Thymus (tissue), 11 donors: ENCODE data around the gene TTC21B. TPM values are rescaled to one million over a fixed set of nuclear protein-coding genes. Genes with fewer than 3 reads are reported as not detected.

Experiments used
- DNase-seq, 9 donors: peaks; one replicate each; pipeline ENCODE4 v3.0.0-alpha.2; 2013; ENCODE audit warnings: low spot score in 9 of 9, low read depth in 6 of 9, missing footprints in 1 of 9
- H3K27ac ChIP-seq, 2 donors: one replicate each; pipeline ENCODE4 v1.5.1; 2013; ENCODE audit warnings: control low read depth in 1 of 2, low read depth in 1 of 2, low read length in 1 of 2, mild to moderate bottlenecking in 1 of 2, moderate library complexity in 1 of 2
- H3K27me3 ChIP-seq, 2 donors: one replicate each; pipeline ENCODE4 v1.5.1; 2013; ENCODE audit warnings: low read length in 1 of 2; ENCODE audit not compliant: control insufficient read depth in 2 of 2, insufficient read depth in 1 of 2
- H3K36me3 ChIP-seq, 2 donors: one replicate each; pipeline ENCODE4 v1.5.1; 2013; ENCODE audit warnings: low read length in 1 of 2, mild to moderate bottlenecking in 1 of 2, moderate library complexity in 1 of 2; ENCODE audit not compliant: control insufficient read depth in 2 of 2, insufficient read depth in 2 of 2
- H3K4me1 ChIP-seq, 2 donors: one replicate each; pipeline ENCODE4 v1.5.1; 2013; ENCODE audit warnings: low read length in 2 of 2; ENCODE audit not compliant: control insufficient read depth in 2 of 2, insufficient read depth in 2 of 2
- H3K4me3 ChIP-seq, 2 donors: one replicate each; pipeline ENCODE4 v1.5.1; 2013; ENCODE audit warnings: low read length in 2 of 2, control low read depth in 1 of 2, mild to moderate bottlenecking in 1 of 2
- H3K9me3 ChIP-seq, 2 donors: one replicate each; pipeline ENCODE4 v1.5.1; 2013; ENCODE audit warnings: low read length in 1 of 2, mild to moderate bottlenecking in 1 of 2; ENCODE audit not compliant: control insufficient read depth in 2 of 2, insufficient read depth in 1 of 2
- WGBS: extraction: QIAGEN DNeasy Blood & Tissue Kit; methylation state at CpG from one replicate; pipeline ENCODE4 v1.1.7; 2013; 5-methylcytosine and 5-hydroxymethylcytosine counted together
- polyA plus RNA-seq: library from polyadenylated mRNA; stranded (reverse); fragments of 200-250 nt; gene quantifications from one replicate; pipeline ENCODE4 v1.2.3, GENCODE V29; 2013
- total RNA-seq: library from RNA; stranded (reverse); fragments of 120-200 nt; gene quantifications from one replicate; pipeline ENCODE4 v1.2.4, GENCODE V29; 2013
- donor health status: healthy.

Gene TTC21B
- total and polyA plus RNA-seq, 2 donors = 10.3 to 19.5 TPM

DNA sequence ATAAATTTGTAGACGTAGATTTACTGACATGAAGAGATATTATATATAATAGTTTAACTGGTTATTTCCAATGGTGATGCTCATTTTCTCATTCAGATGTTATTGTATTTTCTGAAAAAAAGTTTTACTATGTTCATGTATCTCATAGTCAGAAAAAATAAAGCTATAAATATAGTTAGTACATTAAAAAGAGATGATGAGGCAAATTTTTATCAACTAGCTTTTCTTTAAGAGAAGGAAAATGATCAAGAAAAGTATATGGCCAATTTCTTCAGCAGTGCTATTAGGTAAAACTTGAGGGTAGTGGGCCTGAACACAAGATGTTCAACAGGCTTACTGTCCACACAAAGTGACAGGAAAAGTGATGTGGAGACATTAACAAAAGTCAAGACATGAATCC, 11.7 kb downstream of the TTC21B start:
- WGBS = 100% methylated on average over 1 of the region's 1 CpG
- no peak for DNase-seq
- Histone ChIP-seq H3K4me1 (no peaks in the 10 kb centered on the region), H3K4me3 (no peak overlapping the region), H3K36me3 (peaks cover 13 to 51% of the 10 kb centered on the region in 2 donors), H3K9me3 (no peaks in the 10 kb centered on the region), H3K27me3 (no peaks in the 10 kb centered on the region), H3K27ac (no peak overlapping the region)

DNA sequence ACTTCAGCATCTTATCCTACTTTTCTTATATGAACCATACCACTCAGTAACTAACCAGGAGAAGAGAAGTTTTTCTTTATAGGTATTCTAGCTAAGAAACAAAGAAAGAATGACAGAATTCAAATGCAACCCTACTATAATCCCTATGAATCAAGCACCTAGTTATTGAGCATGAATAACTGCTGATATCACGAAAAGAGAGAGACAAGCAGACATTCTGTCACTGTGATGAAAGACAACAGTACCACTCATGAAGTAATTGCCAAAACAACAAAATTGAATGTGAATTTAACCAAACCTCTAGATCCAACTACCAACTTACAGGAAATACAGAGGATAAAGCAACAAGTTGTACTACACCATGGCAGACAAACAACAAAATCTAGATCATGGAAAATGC, 15.3 kb downstream of the TTC21B start:
- Histone ChIP-seq H3K9me3 (no peaks in the 10 kb centered on the region), H3K27ac (no peak overlapping the region), H3K36me3 (peaks cover 17 to 59% of the 10 kb centered on the region in 2 donors), H3K4me1 (no peaks in the 10 kb centered on the region), H3K27me3 (no peaks in the 10 kb centered on the region), H3K4me3 (no peak overlapping the region)
- 94% methylated on average over 1 of the region's 1 CpG for WGBS
- no peak for DNase-seq

DNA sequence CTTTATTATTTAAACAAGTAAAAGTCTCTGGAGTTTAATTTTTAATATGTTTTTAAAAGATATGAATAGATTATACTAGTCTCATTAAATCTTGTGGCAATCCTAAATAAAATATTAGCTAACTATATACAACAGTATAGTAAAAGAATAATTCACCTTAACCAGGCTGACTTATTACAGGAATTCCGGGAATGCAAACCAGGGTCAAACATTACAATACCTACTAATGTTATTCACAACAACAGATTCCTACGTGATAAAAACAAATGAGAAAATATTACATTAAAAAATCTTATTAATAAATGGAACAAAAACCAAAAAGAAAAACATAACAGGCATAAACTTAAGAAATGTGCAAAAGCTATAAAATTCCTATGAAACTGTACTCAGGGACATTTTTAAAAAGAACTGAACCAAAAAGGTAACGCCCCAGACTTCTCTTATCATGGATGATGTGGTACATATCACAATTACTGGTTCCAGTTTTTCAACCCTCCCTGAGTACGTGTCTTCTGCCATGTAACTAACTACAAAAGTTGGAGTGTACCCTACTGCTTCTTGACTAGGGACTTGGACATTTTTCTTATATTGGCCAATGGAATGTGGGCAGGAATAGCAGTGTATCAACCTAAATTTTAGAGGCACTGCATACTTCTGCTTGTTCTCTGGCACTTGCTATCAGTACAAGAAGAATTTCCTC, 20.2 kb downstream of the TTC21B start:
- no peaks in the 10 kb centered on the region for H3K4me1 ChIP-seq
- H3K36me3 ChIP-seq = peaks cover 7 to 58% of the 10 kb centered on the region in 2 donors
- H3K4me3 ChIP-seq = no peak overlapping the region
- H3K9me3 ChIP-seq = no peaks in the 10 kb centered on the region
- H3K27ac ChIP-seq = no peak overlapping the region
- H3K27me3 ChIP-seq = no peaks in the 10 kb centered on the region
- 97% methylated on average over 4 of the region's 4 CpGs for WGBS
- no peak for DNase-seq

DNA sequence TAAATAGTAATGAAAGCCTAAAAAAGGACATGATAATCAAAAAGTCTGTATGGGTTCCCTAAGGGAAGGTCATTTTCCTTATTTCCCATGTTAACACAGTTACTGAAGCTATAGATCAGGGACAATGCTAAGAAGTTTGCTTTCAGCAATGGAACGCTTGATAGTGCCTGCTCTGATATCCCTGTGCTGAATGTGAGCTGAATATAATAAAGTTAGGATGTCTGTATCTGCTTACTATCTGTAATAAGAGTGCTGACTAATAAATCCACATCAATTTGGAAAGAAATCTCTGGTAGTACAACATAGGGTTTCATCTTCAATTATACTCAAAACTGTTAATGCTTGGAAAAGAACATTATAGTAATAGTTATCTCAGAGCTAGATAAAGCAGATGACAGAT, 25.8 kb downstream of the TTC21B start:
- H3K4me1 ChIP-seq = no peaks in the 10 kb centered on the region
- no peaks in the 10 kb centered on the region for H3K27me3 ChIP-seq
- peaks cover 8 to 54% of the 10 kb centered on the region in 2 donors for H3K36me3 ChIP-seq
- no peak overlapping the region for H3K4me3 ChIP-seq
- no peaks in the 10 kb centered on the region for H3K9me3 ChIP-seq
- no peak for DNase-seq
- H3K27ac ChIP-seq = no peak overlapping the region
- 100% methylated on average over 1 of the region's 1 CpG for WGBS

DNA sequence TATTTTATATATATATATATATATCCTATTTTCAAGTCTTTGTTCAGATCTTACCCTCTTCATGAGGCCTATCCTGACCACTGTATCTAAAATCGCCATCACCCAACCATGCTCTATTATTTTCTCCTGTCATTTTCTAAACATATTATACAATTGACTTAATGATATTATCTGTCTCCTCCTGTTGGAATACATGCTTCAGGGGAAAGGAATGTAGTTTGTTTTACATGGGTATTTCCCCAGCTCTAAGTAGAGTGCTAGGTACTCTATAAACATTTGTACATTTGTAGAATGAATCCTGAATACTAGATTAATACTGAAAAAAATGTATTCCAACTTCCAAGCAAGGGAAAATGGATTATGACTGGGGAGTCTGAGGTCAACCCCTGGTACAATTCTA, 26.2 kb downstream of the TTC21B start:
- DNase-seq = no peak
- no peak overlapping the region for H3K4me3 ChIP-seq
- no peaks in the 10 kb centered on the region for H3K9me3 ChIP-seq
- peaks cover 8 to 53% of the 10 kb centered on the region in 2 donors for H3K36me3 ChIP-seq
- no peaks in the 10 kb centered on the region for H3K4me1 ChIP-seq
- no peaks in the 10 kb centered on the region for H3K27me3 ChIP-seq
- 98% methylated on average over 1 of the region's 1 CpG for WGBS
- H3K27ac ChIP-seq = no peak overlapping the region

DNA sequence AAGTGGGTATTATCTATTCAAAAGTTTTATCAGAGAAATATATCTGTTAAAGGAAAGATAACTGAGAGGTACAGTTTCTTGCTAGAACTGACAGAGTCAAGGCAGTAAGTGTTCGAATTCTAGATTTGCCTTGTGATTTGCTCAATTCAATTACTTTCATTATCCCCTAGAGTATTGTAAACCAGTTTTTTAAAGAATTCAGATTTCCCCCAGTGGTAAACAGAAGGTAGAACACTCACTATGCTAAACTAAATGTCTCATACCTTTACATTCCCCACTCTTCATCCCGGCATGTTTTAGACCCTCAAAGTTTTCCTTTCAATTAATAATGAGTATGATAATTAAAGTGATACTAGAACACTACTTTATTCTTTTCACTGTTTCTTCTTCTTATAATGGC, 28.6 kb downstream of the TTC21B start:
- Histone ChIP-seq H3K4me1 (no peaks in the 10 kb centered on the region), H3K36me3 (peaks cover 5 to 40% of the 10 kb centered on the region in 2 donors), H3K27me3 (no peaks in the 10 kb centered on the region), H3K9me3 (no peaks in the 10 kb centered on the region), H3K4me3 (no peak overlapping the region), H3K27ac (no peak overlapping the region)
- DNase-seq = no peak
- WGBS = 99% methylated on average over 2 of the region's 2 CpGs

DNA sequence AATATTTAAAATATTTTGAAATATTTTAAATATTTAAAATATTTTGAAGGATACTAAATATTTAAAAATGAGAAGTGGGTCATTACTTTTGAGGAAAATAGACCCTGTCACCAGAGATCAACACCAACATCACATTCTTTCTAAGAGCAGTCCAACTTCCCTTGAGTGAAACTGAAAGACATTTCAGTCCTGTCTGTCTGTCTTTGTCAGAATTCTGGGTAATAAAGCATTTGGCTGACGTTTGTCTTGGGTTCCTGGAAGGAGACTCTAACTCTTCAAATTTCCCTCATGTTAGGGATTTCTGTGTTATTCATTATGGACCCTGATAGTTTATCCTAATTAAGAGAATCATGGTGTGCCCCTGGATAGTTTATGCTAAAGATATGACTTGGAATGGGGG, 32.8 kb downstream of the TTC21B start:
- H3K4me1 ChIP-seq = no peaks in the 10 kb centered on the region
- no peaks in the 10 kb centered on the region for H3K27me3 ChIP-seq
- H3K27ac ChIP-seq = no peak overlapping the region
- WGBS = 92% methylated on average over 1 of the region's 1 CpG
- H3K9me3 ChIP-seq = no peaks in the 10 kb centered on the region
- H3K4me3 ChIP-seq = no peak overlapping the region
- H3K36me3 ChIP-seq = peaks cover 0 to 29% of the 10 kb centered on the region in 2 donors
- no peak for DNase-seq

DNA sequence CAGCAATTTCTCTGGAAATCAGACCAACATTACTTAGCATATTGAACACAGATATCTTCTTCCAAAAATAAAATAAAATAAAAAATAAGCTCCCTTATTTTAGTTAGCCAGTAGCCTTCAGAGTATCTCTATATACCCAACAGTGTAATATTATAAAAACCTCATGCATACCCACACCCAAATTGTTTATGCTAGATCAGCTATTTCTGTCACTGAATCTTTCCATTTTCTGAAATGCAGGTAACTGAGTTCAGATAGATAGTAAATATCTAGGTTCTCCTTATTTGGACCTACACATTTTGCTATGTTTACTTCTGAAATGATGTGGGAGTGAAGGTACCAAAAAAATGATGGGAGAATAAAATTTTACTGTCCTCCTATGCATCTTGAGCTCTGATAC, 39.9 kb downstream of the TTC21B start:
- no peak overlapping the region for H3K27ac ChIP-seq
- no peaks in the 10 kb centered on the region for H3K4me1 ChIP-seq
- no peak for DNase-seq
- H3K4me3 ChIP-seq = no peak overlapping the region
- no peaks in the 10 kb centered on the region for H3K9me3 ChIP-seq
- no peaks in the 10 kb centered on the region for H3K27me3 ChIP-seq
- H3K36me3 ChIP-seq = peaks cover 0 to 52% of the 10 kb centered on the region in 2 donors

DNA sequence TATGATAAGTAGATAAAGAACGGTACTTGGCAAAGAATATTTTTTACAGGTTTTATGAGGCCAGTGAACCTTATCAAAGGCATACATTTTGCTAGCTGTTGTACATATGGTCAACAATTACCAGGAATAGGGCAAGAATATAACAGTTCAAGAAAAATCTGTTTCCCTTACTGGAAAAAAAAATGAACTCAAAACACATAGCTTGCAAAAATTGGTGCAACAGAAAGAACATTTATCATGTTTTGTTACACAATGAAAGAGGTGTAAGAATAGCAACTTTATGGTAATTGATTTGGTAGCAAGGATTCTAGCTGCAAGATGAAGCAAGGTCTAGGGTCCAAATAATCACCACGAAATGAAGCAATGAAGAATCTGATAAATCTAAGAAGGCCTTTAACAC, 41.6 kb downstream of the TTC21B start:
- Histone ChIP-seq H3K4me3 (no peak overlapping the region), H3K27me3 (no peaks in the 10 kb centered on the region), H3K4me1 (no peaks in the 10 kb centered on the region), H3K36me3 (peaks cover 0 to 48% of the 10 kb centered on the region in 2 donors), H3K9me3 (no peaks in the 10 kb centered on the region), H3K27ac (no peak overlapping the region)
- no peak for DNase-seq
- WGBS = over 99% methylated on average over 2 of the region's 2 CpGs
